ENCODE measurements around the gene ZDHHC11.

The ZDHHC11 gene

DNA sequence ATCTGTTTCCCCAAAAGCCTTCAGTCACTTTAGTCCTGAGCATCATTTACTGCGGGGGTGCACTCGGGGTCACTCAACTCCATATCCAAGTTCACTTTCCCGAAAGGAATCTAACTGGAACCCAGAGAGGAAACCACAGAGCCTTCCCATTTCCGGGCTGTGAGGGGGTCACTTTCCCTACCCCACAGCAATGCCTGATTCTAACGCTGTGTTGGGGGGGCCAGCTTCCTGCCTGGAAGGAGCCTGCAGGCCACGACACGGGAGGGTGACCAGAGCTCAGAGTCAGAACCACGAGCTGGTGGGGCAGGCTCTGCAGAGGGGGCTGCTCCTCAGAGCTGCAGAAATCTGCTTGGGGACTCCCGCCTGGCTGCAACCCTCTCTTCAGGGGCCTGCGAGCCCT, 21.5 kb upstream of the ZDHHC11 start:
- H3K36me3 ChIP-seq (ENCODE audit: insufficient read depth, low read length) = peaks cover 94% of the 10 kb centered on the region
- H3K4me1 ChIP-seq (ENCODE audit: insufficient read depth, low read length) = no peaks in the 10 kb centered on the region
- H3K9me3 ChIP-seq (ENCODE audit: low read length) = no peaks in the 10 kb centered on the region
- H3K4me3 ChIP-seq (ENCODE audit: low read length) = no peak overlapping the region
- no peak overlapping the region for H2AFZ ChIP-seq (ENCODE audit: low read depth, low read length)
- no peaks in the 10 kb centered on the region for H3K27me3 ChIP-seq (ENCODE audit: insufficient read depth, low read length)

DNA sequence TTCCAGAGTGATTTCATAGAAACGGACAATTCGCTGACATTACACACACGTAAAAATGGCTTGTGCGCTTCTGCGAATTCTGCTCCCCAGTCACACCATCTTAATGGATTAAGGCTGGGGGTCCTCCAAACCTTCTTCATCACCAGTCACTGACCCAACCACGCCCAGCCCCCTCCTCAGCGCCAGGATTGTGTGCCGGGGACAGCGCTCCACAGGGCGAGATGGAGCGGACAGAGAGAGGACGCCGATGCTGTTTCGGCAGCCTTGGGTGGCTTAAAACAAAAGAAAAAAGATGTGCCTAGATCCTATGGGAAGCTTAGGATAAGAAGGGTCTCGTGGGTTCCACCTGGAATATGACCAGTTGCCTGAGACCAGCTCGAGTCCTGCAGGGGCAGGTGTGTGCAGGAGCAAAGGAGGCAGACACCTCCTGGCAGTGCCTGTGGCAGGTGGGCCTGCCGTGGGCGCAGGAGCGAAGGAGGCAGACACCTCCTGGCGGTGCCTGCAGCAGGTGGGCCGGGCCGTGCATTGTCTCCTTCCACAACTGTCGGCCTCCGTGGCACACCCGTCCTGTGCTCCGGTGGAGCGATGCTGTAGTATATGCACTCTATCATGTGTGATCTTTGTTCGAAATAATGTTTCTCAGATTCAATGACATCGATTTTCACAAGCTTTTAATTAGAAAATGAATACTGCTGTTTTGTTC, 21.0 kb upstream of the ZDHHC11 start:
- Histone ChIP-seq H3K4me3 (ENCODE audit: low read length) (no peak overlapping the region), H2AFZ (ENCODE audit: low read depth, low read length) (no peak overlapping the region), H3K36me3 (ENCODE audit: insufficient read depth, low read length) (peaks cover 94% of the 10 kb centered on the region), H3K4me1 (ENCODE audit: insufficient read depth, low read length) (no peaks in the 10 kb centered on the region), H3K27me3 (ENCODE audit: insufficient read depth, low read length) (no peaks in the 10 kb centered on the region), H3K9me3 (ENCODE audit: low read length) (no peaks in the 10 kb centered on the region)

DNA sequence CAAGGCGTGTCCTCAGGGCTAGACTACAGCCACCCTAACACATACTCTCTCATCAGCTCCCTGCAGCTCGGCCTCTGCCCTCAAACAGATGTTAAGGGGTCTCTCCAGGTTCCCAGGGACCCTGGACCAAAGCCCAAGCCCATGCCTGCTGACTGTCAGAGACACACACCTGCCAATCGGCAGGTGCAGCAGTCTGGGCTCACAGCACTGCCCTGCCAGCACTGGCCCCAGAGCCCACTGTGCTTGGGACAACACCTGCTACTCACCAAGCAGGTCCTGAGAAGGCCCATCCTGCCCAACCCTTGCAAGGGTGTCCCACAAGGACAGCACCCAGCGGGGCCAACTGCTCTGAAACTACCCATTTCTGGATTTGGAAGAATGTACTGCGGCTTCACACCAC, 20.2 kb upstream of the ZDHHC11 start:
- Histone ChIP-seq H3K36me3 (ENCODE audit: insufficient read depth, low read length) (peaks cover 94% of the 10 kb centered on the region), H3K4me3 (ENCODE audit: low read length) (no peak overlapping the region), H3K9me3 (ENCODE audit: low read length) (no peaks in the 10 kb centered on the region), H3K27me3 (ENCODE audit: insufficient read depth, low read length) (no peaks in the 10 kb centered on the region), H2AFZ (ENCODE audit: low read depth, low read length) (no peak overlapping the region), H3K4me1 (ENCODE audit: insufficient read depth, low read length) (no peaks in the 10 kb centered on the region)

DNA sequence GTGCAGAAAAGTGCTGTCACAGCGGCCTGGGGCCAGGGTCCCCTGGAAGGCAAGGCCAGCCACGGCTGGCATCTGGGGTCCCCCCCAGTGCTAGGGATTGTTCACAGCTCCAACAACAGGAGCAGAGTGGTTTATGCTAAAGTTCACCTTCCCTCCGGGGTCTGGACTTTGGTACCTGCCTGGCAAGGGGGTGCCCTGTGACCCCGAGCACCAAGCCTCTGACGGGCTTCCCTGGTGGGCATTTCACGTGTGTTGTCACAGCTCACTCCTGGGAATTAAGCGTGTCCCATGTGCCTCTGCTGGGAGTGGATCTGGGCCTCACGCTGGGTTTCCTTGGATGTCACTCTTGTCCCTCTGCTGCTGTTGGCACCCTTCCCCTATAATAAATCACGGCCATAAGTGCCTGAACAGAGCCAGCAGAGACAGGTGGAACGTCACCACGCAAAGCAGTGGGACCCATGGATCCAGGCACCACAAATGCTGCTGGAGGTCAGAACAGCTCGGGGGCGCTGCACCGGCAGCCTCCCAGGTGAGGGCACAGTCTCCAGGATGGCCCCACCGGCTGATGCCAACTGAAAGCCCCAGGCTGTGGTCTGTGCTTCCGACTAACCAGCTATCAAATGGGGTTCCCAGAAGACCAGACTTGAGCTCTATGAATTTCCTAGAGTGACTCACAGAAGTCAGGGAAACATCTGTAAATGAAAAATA, 17.8 kb upstream of the ZDHHC11 start:
- no peaks in the 10 kb centered on the region for H3K4me1 ChIP-seq (ENCODE audit: insufficient read depth, low read length)
- no peaks in the 10 kb centered on the region for H3K9me3 ChIP-seq (ENCODE audit: low read length)
- no peak overlapping the region for H3K4me3 ChIP-seq (ENCODE audit: low read length)
- H3K36me3 ChIP-seq (ENCODE audit: insufficient read depth, low read length) = peaks cover 94% of the 10 kb centered on the region
- H2AFZ ChIP-seq (ENCODE audit: low read depth, low read length) = no peak overlapping the region
- H3K27me3 ChIP-seq (ENCODE audit: insufficient read depth, low read length) = no peaks in the 10 kb centered on the region

DNA sequence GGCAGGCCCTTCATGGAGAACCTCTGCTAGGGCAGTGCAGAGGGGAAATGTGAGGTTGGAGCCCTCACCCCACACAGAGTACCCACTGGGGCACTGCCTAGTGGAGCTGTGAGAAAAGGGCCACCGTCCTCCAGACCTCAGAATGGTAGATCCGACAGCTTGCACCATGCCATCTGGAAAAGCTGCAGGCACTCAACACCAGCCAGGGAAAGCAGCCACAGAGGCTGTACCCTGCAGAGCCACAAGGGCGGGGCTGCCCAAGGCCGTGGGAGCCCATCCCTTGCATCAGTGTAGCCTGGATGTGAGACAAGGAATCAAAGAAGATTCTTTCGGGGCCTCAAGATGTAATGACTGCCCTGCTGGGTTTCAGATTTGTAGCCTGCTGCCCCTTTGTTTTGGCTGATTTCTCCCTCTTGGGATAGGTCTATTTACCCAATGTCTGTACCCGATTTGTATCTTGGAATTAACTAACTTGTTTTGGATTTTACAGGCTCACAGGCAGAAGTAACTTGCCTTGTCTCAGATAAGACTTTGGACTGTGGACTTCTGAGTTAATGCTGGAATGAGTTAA, 16.6 kb upstream of the ZDHHC11 start:
- Histone ChIP-seq H3K27me3 (ENCODE audit: insufficient read depth, low read length) (no peaks in the 10 kb centered on the region), H2AFZ (ENCODE audit: low read depth, low read length) (no peak overlapping the region), H3K9me3 (ENCODE audit: low read length) (no peaks in the 10 kb centered on the region), H3K36me3 (ENCODE audit: insufficient read depth, low read length) (peaks cover 95% of the 10 kb centered on the region), H3K4me3 (ENCODE audit: low read length) (no peak overlapping the region), H3K4me1 (ENCODE audit: insufficient read depth, low read length) (no peaks in the 10 kb centered on the region)

DNA sequence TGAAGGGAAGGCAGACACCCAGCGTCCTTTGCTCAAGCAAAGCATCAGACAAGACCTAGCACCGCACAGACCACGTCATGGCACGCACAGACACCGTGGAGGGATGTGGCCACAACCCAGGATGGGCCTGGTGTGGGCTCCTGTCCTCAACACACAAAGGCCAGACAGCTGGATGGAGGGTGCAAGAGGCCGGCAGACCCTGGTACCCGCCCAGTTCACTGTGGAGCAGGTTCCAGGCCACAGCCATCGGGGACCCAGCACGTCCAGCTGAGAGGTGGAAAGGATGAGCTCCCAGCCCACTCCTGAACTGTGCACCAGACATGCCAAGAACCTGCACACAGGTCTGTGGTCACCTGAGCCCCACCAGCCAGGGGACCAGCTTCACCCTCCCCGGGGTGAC, 15.0 kb upstream of the ZDHHC11 start:
- H3K4me1 ChIP-seq (ENCODE audit: insufficient read depth, low read length) = no peaks in the 10 kb centered on the region
- H2AFZ ChIP-seq (ENCODE audit: low read depth, low read length) = no peak overlapping the region
- H3K9me3 ChIP-seq (ENCODE audit: low read length) = no peaks in the 10 kb centered on the region
- H3K27me3 ChIP-seq (ENCODE audit: insufficient read depth, low read length) = no peaks in the 10 kb centered on the region
- peaks cover 85% of the 10 kb centered on the region for H3K36me3 ChIP-seq (ENCODE audit: insufficient read depth, low read length)
- no peak overlapping the region for H3K4me3 ChIP-seq (ENCODE audit: low read length)

DNA sequence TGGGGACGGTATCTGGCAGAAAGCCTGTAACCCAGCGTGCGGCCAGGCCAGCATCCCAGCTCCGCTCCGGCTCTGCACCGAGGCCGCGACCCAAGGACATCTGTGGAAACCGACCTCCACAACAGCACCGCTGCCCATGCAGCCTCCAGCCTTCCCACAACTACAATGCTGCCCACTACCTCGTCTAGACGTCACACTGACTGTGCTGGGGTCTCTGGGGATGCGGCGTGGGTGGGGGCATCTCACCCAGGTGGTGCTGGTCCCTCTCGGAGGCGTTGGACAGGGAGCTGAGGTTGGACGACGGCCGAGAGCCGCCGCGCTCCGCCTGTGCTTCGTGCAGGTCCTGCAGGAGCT, 14.4 kb upstream of the ZDHHC11 start:
- Histone ChIP-seq H3K4me1 (ENCODE audit: insufficient read depth, low read length) (no peaks in the 10 kb centered on the region), H3K27me3 (ENCODE audit: insufficient read depth, low read length) (no peaks in the 10 kb centered on the region), H2AFZ (ENCODE audit: low read depth, low read length) (no peak overlapping the region), H3K9me3 (ENCODE audit: low read length) (no peaks in the 10 kb centered on the region), H3K4me3 (ENCODE audit: low read length) (no peak overlapping the region), H3K36me3 (ENCODE audit: insufficient read depth, low read length) (peaks cover 79% of the 10 kb centered on the region)

DNA sequence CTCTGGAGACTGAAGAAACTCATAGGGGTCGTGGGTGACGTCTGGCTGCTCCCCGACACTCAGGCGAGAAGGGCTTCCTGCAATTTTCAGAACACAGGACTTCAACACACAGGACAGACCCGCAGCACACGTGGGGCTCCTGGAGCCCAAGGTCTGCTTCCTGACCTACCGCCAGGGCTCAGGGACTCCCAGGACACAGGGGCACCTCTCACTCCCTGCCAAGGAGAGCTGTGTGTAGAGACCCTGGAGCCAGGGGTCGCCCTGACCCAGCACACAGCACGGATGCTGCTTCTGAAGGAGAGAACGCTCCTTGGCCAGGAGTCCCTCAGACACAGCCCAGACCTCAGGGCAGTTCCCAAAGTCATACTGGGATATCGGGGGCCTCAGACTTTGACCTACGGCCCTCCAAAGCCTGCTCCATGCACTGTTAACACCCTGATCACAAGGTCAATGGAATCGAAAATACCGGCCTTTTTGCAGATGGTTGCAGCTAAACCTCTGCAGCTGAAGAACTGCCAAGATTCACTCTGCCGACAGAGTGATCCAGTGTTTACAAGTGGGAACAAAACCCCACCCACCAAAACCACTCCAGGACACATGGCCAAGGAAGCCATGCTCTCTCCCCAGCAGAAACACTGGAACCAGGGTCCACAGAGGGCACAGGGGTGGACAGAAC, 13.8 kb upstream of the ZDHHC11 start:
- Histone ChIP-seq H3K9me3 (ENCODE audit: low read length) (no peaks in the 10 kb centered on the region), H3K4me3 (ENCODE audit: low read length) (no peak overlapping the region), H3K27me3 (ENCODE audit: insufficient read depth, low read length) (no peaks in the 10 kb centered on the region), H3K36me3 (ENCODE audit: insufficient read depth, low read length) (peaks cover 74% of the 10 kb centered on the region), H3K4me1 (ENCODE audit: insufficient read depth, low read length) (no peaks in the 10 kb centered on the region), H2AFZ (ENCODE audit: low read depth, low read length) (no peak overlapping the region)

DNA sequence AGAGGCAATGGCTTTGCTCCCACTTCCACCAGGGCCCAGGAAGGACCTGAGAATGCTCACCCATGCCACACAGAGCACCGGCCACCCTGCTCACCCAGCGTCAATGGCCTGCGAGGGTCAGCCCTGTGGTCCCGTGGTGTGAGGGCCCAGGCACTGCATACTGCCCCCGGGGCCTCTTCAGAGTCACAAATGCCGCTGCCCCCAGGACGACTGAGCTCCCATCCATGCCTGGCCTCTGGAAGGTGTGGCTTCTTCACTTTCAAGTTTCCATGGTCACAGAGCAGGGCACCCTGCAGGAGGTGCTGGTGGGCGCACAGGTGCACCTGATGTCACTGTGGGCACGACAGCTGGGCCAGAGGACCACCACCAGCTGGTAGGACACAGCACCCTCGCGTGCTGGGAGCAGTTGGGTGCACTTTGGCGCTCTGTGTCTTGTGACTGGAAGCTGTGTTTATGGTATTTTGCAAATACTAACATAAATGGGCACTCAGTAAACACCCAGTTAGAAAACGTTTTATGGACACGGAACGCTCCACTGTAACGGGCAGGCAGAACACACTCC, 12.5 kb upstream of the ZDHHC11 start:
- H3K4me3 ChIP-seq (ENCODE audit: low read length) = no peak overlapping the region
- no peak overlapping the region for H2AFZ ChIP-seq (ENCODE audit: low read depth, low read length)
- peaks cover 10% of the 10 kb centered on the region for H3K4me1 ChIP-seq (ENCODE audit: insufficient read depth, low read length)
- H3K9me3 ChIP-seq (ENCODE audit: low read length) = no peaks in the 10 kb centered on the region
- peaks cover 61% of the 10 kb centered on the region for H3K36me3 ChIP-seq (ENCODE audit: insufficient read depth, low read length)
- no peaks in the 10 kb centered on the region for H3K27me3 ChIP-seq (ENCODE audit: insufficient read depth, low read length)

DNA sequence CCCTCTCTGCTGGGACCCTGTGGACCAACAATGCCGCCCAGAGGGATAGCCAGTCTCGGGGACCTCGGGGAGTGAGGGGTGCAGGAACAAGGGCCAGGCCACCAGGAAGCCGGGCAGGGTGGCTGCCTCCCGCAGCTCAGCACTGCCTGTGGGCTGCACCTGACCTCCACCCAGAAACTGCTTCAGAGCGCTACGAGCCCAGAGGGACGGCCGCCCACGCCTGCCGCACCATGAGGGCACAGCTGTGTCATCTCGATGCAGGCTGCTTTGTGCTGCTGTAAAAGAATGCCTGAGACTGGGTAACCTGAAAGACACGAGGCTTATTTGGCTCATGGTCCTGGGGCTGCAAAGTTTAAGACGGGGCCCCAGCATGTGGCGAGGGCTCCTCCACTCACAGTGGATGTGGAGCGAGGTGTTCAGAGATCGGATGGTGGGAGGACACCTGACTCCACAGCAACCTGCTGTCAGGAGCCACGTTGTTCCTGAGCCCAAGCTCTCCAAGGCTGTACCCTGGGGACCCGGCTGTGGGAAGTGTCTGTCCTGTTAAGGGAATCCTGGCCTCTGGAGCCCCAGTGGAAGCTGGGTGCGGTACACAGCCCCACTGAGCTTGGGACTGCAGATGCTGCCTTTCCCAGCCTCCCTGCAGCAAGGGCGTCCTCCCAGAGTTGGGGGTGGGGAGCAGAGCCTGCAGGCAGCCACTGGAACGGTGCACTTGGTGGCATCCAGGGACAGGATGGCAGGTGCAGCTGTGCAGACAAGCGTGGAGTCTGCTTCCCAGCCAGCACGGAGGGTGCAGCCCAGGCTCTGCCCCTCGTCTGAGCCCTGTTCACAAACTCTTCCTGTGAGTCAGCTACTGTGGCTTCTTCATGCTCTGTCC, 11.8 kb upstream of the ZDHHC11 start:
- no peak overlapping the region for H3K4me3 ChIP-seq (ENCODE audit: low read length)
- H3K36me3 ChIP-seq (ENCODE audit: insufficient read depth, low read length) = peaks cover 53% of the 10 kb centered on the region
- peaks cover 10% of the 10 kb centered on the region for H3K4me1 ChIP-seq (ENCODE audit: insufficient read depth, low read length)
- H3K27me3 ChIP-seq (ENCODE audit: insufficient read depth, low read length) = no peaks in the 10 kb centered on the region
- H3K9me3 ChIP-seq (ENCODE audit: low read length) = no peaks in the 10 kb centered on the region
- no peak overlapping the region for H2AFZ ChIP-seq (ENCODE audit: low read depth, low read length)

DNA sequence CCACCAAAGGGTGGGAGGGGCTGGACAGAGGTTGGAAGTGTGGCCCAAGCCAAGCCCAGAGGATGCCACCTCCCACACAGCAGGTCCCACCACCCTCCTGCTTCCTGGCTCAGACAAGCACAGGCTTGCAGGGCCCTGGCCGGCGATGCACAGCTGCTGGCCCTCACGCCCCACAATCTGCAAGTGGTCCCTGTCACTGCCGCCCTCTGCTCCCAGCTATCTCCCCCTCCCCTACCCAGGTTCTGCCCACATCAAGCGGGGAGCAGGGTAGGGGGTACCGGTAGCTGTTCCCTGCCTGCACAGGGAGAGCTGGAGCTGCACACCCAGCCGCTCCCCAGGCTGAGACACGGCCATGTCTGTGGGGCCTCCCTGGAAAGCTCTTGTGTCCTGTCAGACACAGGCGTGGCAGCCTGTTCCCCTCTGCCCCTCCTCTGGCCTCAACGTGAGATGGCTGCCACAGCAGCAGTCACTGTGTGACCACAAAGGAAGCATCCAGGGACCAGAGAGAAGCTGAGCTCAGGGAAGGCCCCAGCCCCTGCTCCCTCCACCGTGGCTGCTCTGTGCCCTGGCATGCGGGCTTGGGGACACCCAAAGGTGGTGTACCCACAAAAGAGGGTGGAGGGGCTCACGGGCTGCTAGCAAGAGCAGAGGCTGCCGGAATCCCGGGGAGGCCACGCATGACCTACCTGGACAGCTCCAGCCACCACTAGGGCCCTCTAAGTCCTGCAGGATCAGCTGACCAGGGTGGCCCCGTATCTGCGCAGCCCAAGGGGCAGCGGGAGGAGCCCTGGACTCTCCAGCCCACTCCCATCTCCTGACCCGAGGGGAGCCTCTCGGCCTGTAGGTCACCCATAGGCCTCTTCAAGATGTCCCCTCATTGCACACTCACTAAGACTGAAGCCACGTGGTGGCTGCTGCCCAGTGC, 10.9 kb upstream of the ZDHHC11 start:
- Histone ChIP-seq H2AFZ (ENCODE audit: low read depth, low read length) (no peak overlapping the region), H3K4me3 (ENCODE audit: low read length) (no peak overlapping the region), H3K9me3 (ENCODE audit: low read length) (no peaks in the 10 kb centered on the region), H3K36me3 (ENCODE audit: insufficient read depth, low read length) (peaks cover 44% of the 10 kb centered on the region), H3K27me3 (ENCODE audit: insufficient read depth, low read length) (no peaks in the 10 kb centered on the region), H3K4me1 (ENCODE audit: insufficient read depth, low read length) (peaks cover 10% of the 10 kb centered on the region)
